HepG2 (cell line): ENCODE results near the gene BPHL. TPM values are rescaled to one million over a fixed set of nuclear protein-coding genes. Genes with fewer than 3 reads are reported as not detected.
A peak's percentile ranks its signal among the peaks of the same experiment; 100 is the strongest.

Experiments used
- HMG20A ChIP-seq: IDR thresholded peaks from 2 replicates; pipeline ENCODE4 v1.6.1; 2016; ENCODE audit warnings: borderline replicate concordance
- LCORL ChIP-seq, 2 experiments: fragments of 450-650 bp in 1 of 2; sonication (generic) in 1 of 2; formaldehyde crosslinking in 1 of 2; IDR thresholded peaks; 2 replicates each; pipeline versions ENCODE4 v1.5.0 to v1.6.1; 2017 to 2020; ENCODE audit warnings: antibody characterized with exemption in 1 of 2, missing genetic modification reagents in 1 of 2
- TAF15 ChIP-seq: fragments of 200-400 bp; formaldehyde crosslinking; IDR thresholded peaks from one replicate; pipeline ENCODE4 v1.6.1; 2018; ENCODE audit warnings: mild to moderate bottlenecking, low read depth, low read length; ENCODE audit not compliant: poor library complexity, severe bottlenecking
- ZNF335 ChIP-seq: sonication (generic); formaldehyde crosslinking; IDR thresholded peaks from 2 replicates; pipeline ENCODE4 v1.4.0; 2020; ENCODE audit warnings: missing genetic modification reagents
- ZNF749 ChIP-seq: sonication (generic); formaldehyde crosslinking; IDR thresholded peaks from 2 replicates; pipeline ENCODE4 v1.8.0; 2022; ENCODE audit warnings: mild to moderate bottlenecking, missing genetic modification reagents, moderate library complexity, borderline replicate concordance
- polyA plus RNA-seq, 8 experiments: library from polyadenylated mRNA; depleted of rRNA in 3 of 8; stranded (reverse) in 7 of 8; unstranded in 1 of 8; fragments of >200 nt; fragmentation: Illumina TruSeq in 4 of 8; extraction: Trizol in 4 of 8; gene quantifications; 2 replicates each; pipeline versions ENCODE4 v1.2.1 to v1.2.3, GENCODE V29; 2011 to 2016; ENCODE audit warnings: low read depth in 4 of 8, missing spikeins in 1 of 8, mixed read lengths in 1 of 8; ENCODE audit not compliant: insufficient read depth in 1 of 8
- total RNA-seq, 5 experiments: library from RNA; depleted of rRNA; stranded (reverse); fragments of >200 nt; fragmentation: Illumina TruSeq; extraction: Trizol; gene quantifications; 2 replicates each; pipeline ENCODE4 v1.2.3, GENCODE V29; 2016; ENCODE audit warnings: low read depth in 1 of 5
- TF ChIP-seq, protein P1 (sequence below): sonication (generic); formaldehyde crosslinking; IDR thresholded peaks from 2 replicates; pipeline ENCODE4 v1.4.0; 2020; ENCODE audit warnings: missing genetic modification reagents, mild to moderate bottlenecking, borderline replicate concordance
- TF ChIP-seq, protein P2 (sequence below): sonication (generic); formaldehyde crosslinking; IDR thresholded peaks from 2 replicates; pipeline ENCODE4 v1.9.0; 2021; ENCODE audit warnings: missing genetic modification reagents, borderline replicate concordance
- TF ChIP-seq, protein P3 (sequence below): sonication (generic); formaldehyde crosslinking; IDR thresholded peaks from 2 replicates; pipeline ENCODE4 v1.5.0; 2020; ENCODE audit warnings: mild to moderate bottlenecking, missing genetic modification reagents, borderline replicate concordance
- TF ChIP-seq, protein P4 (sequence below): sonication (generic); formaldehyde crosslinking; IDR thresholded peaks from 2 replicates; pipeline ENCODE4 v1.8.0; 2022; ENCODE audit warnings: missing genetic modification reagents, mild to moderate bottlenecking, moderate library complexity, borderline replicate concordance

Gene BPHL
- total and polyA plus RNA-seq, 2 of the 13 experiments (the other 11 are each of a cell fraction or from before 2014, with no cell fraction given), result 37.8 to 39.5 TPM

DNA sequence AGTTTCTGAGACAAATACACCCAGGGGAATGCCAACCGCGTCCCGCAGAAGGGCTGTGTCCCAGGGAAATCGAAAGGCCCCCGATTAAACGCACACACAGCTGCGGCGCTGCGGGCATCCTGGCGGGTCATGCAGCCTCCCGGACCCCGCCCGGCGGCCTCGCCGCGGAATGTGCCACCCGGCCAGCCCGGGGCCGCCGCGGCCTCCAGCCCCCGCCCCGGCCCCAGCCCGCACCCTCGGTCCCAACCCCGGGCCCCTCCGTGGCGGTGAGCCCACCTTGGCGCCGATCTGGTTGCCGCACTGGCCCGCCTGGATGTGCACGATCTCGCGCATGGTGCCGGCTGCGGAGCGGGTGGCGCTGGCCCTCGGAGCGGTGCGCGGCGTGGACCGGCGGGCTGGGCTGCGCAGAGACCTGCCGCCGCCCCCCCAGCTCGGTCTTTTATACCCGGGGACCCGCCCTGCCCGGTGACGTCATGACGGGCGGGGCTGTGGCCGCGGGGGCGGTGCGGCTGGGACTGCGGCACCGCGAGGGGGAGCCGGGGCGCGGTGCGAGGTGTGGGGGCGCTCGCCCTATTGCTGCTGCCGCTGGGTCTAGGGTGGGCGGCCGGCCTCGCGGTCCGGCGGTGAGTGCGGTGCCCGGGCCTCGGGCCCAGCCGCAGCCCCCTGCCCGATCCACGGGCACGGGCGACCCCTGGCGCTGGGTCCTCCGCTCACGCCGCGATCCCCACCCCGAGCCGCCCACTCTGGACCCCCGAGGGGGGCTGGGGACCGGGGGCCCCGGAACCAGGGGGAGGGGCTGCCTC, 38.8 kb downstream of the BPHL start, which contains the start of gene TUBB2A (continued):
- TF ChIP-seq ZNF335 (CRISPR knock-in tag), result 0 out of 2 replicates have a peak, but pooled peaks have one; percentile 22
- TF ChIP-seq TAF15, result no peak
- TF ChIP-seq, protein P1, sequence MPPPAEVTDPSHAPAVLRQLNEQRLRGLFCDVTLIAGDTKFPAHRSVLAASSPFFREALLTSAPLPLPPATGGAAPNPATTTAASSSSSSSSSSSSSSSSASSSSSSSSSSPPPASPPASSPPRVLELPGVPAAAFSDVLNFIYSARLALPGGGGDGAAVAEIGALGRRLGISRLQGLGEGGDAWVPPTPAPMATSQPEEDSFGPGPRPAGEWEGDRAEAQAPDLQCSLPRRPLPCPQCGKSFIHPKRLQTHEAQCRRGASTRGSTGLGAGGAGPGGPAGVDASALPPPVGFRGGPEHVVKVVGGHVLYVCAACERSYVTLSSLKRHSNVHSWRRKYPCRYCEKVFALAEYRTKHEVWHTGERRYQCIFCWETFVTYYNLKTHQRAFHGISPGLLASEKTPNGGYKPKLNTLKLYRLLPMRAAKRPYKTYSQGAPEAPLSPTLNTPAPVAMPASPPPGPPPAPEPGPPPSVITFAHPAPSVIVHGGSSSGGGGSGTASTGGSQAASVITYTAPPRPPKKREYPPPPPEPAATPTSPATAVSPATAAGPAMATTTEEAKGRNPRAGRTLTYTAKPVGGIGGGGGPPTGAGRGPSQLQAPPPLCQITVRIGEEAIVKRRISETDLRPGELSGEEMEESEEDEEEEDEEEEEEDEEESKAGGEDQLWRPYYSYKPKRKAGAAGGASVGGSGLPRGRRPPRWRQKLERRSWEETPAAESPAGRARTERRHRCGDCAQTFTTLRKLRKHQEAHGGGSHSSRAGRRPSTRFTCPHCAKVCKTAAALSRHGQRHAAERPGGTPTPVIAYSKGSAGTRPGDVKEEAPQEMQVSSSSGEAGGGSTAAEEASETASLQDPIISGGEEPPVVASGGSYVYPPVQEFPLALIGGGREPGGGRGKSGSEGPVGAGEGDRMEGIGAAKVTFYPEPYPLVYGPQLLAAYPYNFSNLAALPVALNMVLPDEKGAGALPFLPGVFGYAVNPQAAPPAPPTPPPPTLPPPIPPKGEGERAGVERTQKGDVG (CRISPR knock-in tag), result peak; percentile 40; the same call in 1 of the 2 replicates
- TF ChIP-seq, protein P2, sequence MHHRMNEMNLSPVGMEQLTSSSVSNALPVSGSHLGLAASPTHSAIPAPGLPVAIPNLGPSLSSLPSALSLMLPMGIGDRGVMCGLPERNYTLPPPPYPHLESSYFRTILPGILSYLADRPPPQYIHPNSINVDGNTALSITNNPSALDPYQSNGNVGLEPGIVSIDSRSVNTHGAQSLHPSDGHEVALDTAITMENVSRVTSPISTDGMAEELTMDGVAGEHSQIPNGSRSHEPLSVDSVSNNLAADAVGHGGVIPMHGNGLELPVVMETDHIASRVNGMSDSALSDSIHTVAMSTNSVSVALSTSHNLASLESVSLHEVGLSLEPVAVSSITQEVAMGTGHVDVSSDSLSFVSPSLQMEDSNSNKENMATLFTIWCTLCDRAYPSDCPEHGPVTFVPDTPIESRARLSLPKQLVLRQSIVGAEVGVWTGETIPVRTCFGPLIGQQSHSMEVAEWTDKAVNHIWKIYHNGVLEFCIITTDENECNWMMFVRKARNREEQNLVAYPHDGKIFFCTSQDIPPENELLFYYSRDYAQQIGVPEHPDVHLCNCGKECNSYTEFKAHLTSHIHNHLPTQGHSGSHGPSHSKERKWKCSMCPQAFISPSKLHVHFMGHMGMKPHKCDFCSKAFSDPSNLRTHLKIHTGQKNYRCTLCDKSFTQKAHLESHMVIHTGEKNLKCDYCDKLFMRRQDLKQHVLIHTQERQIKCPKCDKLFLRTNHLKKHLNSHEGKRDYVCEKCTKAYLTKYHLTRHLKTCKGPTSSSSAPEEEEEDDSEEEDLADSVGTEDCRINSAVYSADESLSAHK, result no peak
- TF ChIP-seq ZNF749 (CRISPR knock-in tag), result peak; percentile 96; the same call in 1 of the 2 replicates
- no peak for TF ChIP-seq LCORL (IDR thresholded peaks at IDR 0.05)
- peak; percentile 49; the same call in 1 of the 2 replicates for TF ChIP-seq LCORL (CRISPR knock-in tag; IDR thresholded peaks at IDR 0.05)
- TF ChIP-seq, protein P3, sequence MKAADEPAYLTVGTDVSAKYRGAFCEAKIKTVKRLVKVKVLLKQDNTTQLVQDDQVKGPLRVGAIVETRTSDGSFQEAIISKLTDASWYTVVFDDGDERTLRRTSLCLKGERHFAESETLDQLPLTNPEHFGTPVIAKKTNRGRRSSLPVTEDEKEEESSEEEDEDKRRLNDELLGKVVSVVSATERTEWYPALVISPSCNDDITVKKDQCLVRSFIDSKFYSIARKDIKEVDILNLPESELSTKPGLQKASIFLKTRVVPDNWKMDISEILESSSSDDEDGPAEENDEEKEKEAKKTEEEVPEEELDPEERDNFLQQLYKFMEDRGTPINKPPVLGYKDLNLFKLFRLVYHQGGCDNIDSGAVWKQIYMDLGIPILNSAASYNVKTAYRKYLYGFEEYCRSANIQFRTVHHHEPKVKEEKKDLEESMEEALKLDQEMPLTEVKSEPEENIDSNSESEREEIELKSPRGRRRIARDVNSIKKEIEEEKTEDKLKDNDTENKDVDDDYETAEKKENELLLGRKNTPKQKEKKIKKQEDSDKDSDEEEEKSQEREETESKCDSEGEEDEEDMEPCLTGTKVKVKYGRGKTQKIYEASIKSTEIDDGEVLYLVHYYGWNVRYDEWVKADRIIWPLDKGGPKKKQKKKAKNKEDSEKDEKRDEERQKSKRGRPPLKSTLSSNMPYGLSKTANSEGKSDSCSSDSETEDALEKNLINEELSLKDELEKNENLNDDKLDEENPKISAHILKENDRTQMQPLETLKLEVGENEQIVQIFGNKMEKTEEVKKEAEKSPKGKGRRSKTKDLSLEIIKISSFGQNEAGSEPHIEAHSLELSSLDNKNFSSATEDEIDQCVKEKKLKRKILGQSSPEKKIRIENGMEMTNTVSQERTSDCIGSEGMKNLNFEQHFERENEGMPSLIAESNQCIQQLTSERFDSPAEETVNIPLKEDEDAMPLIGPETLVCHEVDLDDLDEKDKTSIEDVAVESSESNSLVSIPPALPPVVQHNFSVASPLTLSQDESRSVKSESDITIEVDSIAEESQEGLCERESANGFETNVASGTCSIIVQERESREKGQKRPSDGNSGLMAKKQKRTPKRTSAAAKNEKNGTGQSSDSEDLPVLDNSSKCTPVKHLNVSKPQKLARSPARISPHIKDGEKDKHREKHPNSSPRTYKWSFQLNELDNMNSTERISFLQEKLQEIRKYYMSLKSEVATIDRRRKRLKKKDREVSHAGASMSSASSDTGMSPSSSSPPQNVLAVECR, result peak; percentile 94
- no peak; the same call in 1 of the 2 replicates for TF ChIP-seq HMG20A (CRISPR knock-in tag)
- TF ChIP-seq, protein P4, sequence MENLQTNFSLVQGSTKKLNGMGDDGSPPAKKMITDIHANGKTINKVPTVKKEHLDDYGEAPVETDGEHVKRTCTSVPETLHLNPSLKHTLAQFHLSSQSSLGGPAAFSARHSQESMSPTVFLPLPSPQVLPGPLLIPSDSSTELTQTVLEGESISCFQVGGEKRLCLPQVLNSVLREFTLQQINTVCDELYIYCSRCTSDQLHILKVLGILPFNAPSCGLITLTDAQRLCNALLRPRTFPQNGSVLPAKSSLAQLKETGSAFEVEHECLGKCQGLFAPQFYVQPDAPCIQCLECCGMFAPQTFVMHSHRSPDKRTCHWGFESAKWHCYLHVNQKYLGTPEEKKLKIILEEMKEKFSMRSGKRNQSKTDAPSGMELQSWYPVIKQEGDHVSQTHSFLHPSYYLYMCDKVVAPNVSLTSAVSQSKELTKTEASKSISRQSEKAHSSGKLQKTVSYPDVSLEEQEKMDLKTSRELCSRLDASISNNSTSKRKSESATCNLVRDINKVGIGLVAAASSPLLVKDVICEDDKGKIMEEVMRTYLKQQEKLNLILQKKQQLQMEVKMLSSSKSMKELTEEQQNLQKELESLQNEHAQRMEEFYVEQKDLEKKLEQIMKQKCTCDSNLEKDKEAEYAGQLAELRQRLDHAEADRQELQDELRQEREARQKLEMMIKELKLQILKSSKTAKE (CRISPR knock-in tag), result peak; percentile 54; the same call in 1 of the 2 replicates
